Measurements from ENCODE around the gene PPP2R5C.

DNA sequence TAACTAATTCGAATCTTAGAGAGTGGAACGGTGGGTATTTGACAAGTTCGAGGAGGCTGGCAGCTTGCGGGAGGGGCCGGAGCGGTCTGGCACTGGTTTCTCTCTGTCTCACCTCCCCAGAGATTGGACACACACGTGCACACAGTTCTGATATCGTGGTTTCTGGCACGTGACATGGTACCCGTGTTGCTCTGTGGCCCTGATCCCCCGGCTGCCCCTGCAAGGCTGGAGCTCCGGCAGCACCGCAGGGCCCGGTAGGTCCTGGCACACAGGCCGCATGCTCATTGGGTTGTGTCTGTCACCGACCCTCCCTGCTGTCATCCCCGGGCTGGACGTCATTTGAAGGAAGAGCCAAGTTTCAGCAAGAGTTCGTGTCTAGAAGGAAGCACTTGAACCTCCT, 82.7 kb downstream of the PPP2R5C start:
- no peak for TF ChIP-seq CTCF (IDR thresholded peaks at IDR 0.05; ENCODE audit: control extremely low read depth in 1 of 3, insufficient read depth in 1 of 3, low read depth in 1 of 3, low read length in 3 of 3)
- no peak for TF ChIP-seq EZH2 (IDR thresholded peaks at IDR 0.05; ENCODE audit: low read depth, low read length, severe bottlenecking)
- no peak for TF ChIP-seq MAFK (IDR thresholded peaks at IDR 0.05; ENCODE audit: low read depth, low read length)
- TF ChIP-seq TAF1 (IDR thresholded peaks at IDR 0.05; ENCODE audit: low read depth, low read length), result no peak
- no peak for TF ChIP-seq CHD2 (IDR thresholded peaks at IDR 0.05; ENCODE audit: low read length)
- TF ChIP-seq GABPA (IDR thresholded peaks at IDR 0.05; ENCODE audit: borderline replicate concordance, insufficient read depth, low read length), result no peak
- no peak for TF ChIP-seq POLR2A (IDR thresholded peaks at IDR 0.05; ENCODE audit: control extremely low read depth in 1 of 2, low read depth in 2 of 2, low read length in 2 of 2)
- TF ChIP-seq SRF (IDR thresholded peaks at IDR 0.05; ENCODE audit: low read depth, low read length), result no peak
- TF ChIP-seq POLR2AphosphoS5 (IDR thresholded peaks at IDR 0.05; ENCODE audit: low read depth, low read length), result no peak
